Stimulated activated naive CD8-positive, alpha-beta T cell treated with anti-CD3 and anti-CD28 coated beads, Interleukin-15, Interleukin-2, amounts not matched to agents 100 U/mL and 50 U/mL, for 24 hours (primary cell): Measurements from ENCODE around the gene ZFP3.
"Not testable (repeated sequence)": the region's sequence is repeated elsewhere in the genome, so short reads cannot be mapped to it uniquely, and the experiment has no call there.

Experiments used
- ATAC-seq: fragments of 150-1000 bp; cut with Tn5 transposase; one replicate; pipeline ENCODE4 v1.10.0; 2021
- DNase-seq: peaks from one replicate; pipeline ENCODE4 v3.0.0; 2021

Gene ZFP3

DNA sequence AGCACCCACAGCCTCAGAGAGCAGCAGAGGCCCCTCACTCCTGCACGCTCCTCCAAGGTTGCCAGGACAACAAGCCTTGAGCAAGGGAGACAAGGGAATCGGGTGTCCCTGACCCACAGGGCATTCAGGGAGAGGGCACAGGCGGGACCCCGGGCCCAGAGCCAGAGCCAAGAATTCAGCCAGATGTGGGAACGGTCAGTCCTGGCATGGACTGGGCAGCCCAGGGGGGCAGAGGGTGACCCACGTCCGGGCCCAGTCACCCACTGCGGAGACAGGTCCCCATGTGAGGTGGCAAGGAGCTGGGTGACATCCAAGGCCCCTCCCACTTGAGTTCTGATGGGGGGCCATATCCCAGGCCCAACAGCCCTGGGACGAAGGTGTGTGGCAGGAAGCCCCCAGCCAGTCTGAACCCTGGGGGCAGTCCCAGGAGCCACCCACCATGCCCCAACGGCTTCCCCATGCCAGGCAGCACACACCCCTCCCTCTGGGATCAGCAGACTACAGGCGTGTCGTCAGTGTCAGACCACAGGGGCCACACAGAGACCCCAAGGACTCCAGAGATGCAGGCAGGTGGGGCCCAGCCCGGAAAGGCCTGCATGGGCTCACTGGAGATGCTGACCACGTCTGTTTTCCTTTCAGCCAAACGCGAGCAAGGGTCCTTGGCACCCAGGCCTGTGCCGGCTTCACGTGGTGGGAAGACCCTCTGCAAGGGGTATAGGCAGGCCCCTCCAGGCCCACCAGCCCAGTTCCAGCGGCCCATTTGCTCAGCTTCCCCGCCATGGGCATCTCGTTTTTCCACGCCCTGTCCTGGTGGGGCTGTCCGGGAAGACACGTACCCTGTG is 60.6 kb downstream of the ZFP3 start:
- no peak for DNase-seq
- ATAC-seq, result no peak

DNA sequence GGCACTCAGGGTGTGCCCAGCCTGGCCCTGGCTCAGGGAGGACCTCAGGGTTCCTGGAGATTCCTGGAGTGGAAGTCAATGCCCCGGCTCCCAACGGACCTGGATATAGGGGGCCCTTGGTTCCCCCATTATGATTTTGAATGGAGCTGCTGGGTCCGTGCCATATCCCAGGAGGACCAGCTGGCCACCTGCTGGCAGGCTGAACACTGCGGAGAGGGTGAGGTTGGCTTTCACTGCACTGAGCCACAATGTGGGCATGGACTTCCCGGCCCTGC is 61.1 kb downstream of the ZFP3 start:
- DNase-seq, result no peak
- no peak for ATAC-seq

DNA sequence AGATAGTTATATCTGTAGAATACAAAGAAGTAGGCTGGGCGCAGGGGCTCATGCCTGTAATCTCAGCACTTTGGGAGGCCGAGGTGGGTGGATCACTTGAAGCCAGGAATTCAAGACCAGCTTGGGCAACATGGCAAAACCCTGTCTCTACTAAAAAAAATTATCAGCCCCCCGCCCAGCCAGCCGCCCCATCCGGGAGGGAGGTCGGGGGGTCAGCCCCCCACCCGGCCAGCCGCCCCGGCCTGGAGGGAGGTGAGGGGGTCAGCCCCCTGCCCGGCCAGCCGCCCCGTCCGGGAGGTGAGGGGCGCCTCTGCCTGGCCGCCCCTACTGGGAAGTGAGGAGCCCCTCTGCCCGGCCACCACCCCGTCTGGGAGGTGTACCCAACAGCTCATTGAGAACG is 64.6 kb downstream of the ZFP3 start:
- ATAC-seq, DNase-seq: not testable (repeated sequence)
